ENCODE data around the gene AGAP5.

Gene AGAP5

GRCh38 chr10:73653701-73654100 lies 44.2 kb downstream of the AGAP5 start:
- TF ChIP-seq CTCF (IDR thresholded peaks at IDR 0.05): no peak
- no peak overlapping the region for H3K4me3 ChIP-seq
- peak overlapping the region in 1 of 2 donors; percentile 46 for H3K27ac ChIP-seq
- no peak for DNase-seq (ENCODE audit: low spot score)

GRCh38 chr10:73653195-73653594 lies 44.7 kb downstream of the AGAP5 start:
- Histone ChIP-seq H3K27ac (peak overlapping the region; percentile 24 to 46), H3K4me3 (no peak overlapping the region)
- TF ChIP-seq CTCF (IDR thresholded peaks at IDR 0.05): no peak
- no peak for DNase-seq (ENCODE audit: low spot score)

GRCh38 chr10:73650537-73651331 lies 47.2 kb downstream of the AGAP5 start:
- DNase-seq (ENCODE audit: low spot score): no peak
- no peak for TF ChIP-seq CTCF (IDR thresholded peaks at IDR 0.05)
- Histone ChIP-seq H3K4me3 (no peak overlapping the region), H3K27ac (peak overlapping the region; percentile 75 to 89)

GRCh38 chr10:73649876-73650536 lies 47.9 kb downstream of the AGAP5 start:
- no peak for TF ChIP-seq CTCF (IDR thresholded peaks at IDR 0.05)
- H3K4me3 ChIP-seq: no peak overlapping the region
- peak overlapping the region; percentile 75 to 89 for H3K27ac ChIP-seq
- no peak for DNase-seq (ENCODE audit: low spot score)

GRCh38 chr10:73648975-73649829 lies 48.7 kb downstream of the AGAP5 start:
- DNase-seq (ENCODE audit: low spot score): no peak
- TF ChIP-seq CTCF (IDR thresholded peaks at IDR 0.05): no peak
- Histone ChIP-seq H3K4me3 (no peak overlapping the region), H3K27ac (peak overlapping the region; percentile 75 to 86)

GRCh38 chr10:73647875-73648651 lies 49.8 kb downstream of the AGAP5 start:
- DNase-seq (ENCODE audit: low spot score): no peak
- no peak for TF ChIP-seq CTCF (IDR thresholded peaks at IDR 0.05)
- Histone ChIP-seq H3K4me3 (peak overlapping the region; percentile 80), H3K27ac (peak overlapping the region; percentile 75 to 86)

Data from coronary artery (tissue), 2 donors.